ENCODE measurements around the gene SDK1. TPM values are rescaled to one million over a fixed set of nuclear protein-coding genes. Genes with fewer than 3 reads are reported as not detected.

SDK1 gene
- total and polyA plus RNA-seq, 2 donors (not counting 3 experiments of a cell fraction or from before 2014, with no cell fraction given), result 1.6 to 3.9 TPM

GRCh38 chr7:4000934-4001333 lies 699.9 kb downstream of the SDK1 start:
- Histone ChIP-seq H3K27me3 (ENCODE audit: control insufficient read depth in 2 of 2, insufficient read depth in 2 of 2, low read length in 2 of 2) (no peaks in the 10 kb centered on the region), H3K79me2 (ENCODE audit: control insufficient read depth, insufficient read depth, low read length) (no peaks in the 10 kb centered on the region), H3K9me1 (replicated peaks; ENCODE audit: control insufficient read depth, extremely low read depth, insufficient read depth, low read length) (no peaks in the 10 kb centered on the region), H3K4me3 (replicated peaks in 1 of 3; ENCODE audit: insufficient read depth in 1 of 3, low read depth in 1 of 3, low read length in 3 of 3) (no peak overlapping the region), H3K4me1 (ENCODE audit: control insufficient read depth, extremely low read depth, insufficient read depth, low read length) (no peaks in the 10 kb centered on the region), H4K20me1 (replicated peaks; ENCODE audit: control insufficient read depth, extremely low read depth, insufficient read depth, low read length) (no peaks in the 10 kb centered on the region), H3K4me2 (ENCODE audit: insufficient read depth, low read length) (no peak overlapping the region), H3K9ac (replicated peaks; ENCODE audit: extremely low read depth, insufficient read depth, low read length) (no peak overlapping the region), H2AFZ (ENCODE audit: low read depth, low read length) (no peak overlapping the region), H3K9me3 (replicated peaks; ENCODE audit: control insufficient read depth, insufficient read depth, low read length) (no peaks in the 10 kb centered on the region), H3K27ac (ENCODE audit: insufficient read depth, low read depth, low read length) (no peak overlapping the region), H3K36me3 (ENCODE audit: control insufficient read depth in 2 of 2, extremely low read depth in 1 of 2, insufficient read depth in 2 of 2, low read length in 2 of 2) (no peaks in the 10 kb centered on the region)
- TF ChIP-seq, protein P1, sequence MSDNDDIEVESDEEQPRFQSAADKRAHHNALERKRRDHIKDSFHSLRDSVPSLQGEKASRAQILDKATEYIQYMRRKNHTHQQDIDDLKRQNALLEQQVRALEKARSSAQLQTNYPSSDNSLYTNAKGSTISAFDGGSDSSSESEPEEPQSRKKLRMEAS (IDR thresholded peaks at IDR 0.05; ENCODE audit: insufficient read depth, insufficient read length), result no peak
- no peak for TF ChIP-seq JUN (IDR thresholded peaks at IDR 0.05; ENCODE audit: borderline replicate concordance, insufficient read depth, insufficient read length, low read depth)
- no peak for TF ChIP-seq POLR2A (IDR thresholded peaks at IDR 0.05; ENCODE audit: low read depth, low read length)
- TF ChIP-seq, protein P2, sequence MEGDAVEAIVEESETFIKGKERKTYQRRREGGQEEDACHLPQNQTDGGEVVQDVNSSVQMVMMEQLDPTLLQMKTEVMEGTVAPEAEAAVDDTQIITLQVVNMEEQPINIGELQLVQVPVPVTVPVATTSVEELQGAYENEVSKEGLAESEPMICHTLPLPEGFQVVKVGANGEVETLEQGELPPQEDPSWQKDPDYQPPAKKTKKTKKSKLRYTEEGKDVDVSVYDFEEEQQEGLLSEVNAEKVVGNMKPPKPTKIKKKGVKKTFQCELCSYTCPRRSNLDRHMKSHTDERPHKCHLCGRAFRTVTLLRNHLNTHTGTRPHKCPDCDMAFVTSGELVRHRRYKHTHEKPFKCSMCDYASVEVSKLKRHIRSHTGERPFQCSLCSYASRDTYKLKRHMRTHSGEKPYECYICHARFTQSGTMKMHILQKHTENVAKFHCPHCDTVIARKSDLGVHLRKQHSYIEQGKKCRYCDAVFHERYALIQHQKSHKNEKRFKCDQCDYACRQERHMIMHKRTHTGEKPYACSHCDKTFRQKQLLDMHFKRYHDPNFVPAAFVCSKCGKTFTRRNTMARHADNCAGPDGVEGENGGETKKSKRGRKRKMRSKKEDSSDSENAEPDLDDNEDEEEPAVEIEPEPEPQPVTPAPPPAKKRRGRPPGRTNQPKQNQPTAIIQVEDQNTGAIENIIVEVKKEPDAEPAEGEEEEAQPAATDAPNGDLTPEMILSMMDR (IDR thresholded peaks at IDR 0.05; ENCODE audit: extremely low read depth in 1 of 2, insufficient read depth in 1 of 2, low read depth in 1 of 2, low read length in 2 of 2), result no peak
- no peak for TF ChIP-seq GATA2 (IDR thresholded peaks at IDR 0.05; ENCODE audit: insufficient read depth, insufficient read length, low read depth, low read length)
- TF ChIP-seq EZH2 (IDR thresholded peaks at IDR 0.05; ENCODE audit: borderline replicate concordance, low read depth, low read length, severe bottlenecking), result no peak
- no peak for TF ChIP-seq MYC (IDR thresholded peaks at IDR 0.05; ENCODE audit: low read depth, low read length)
- no peak for TF ChIP-seq POLR2AphosphoS5 (IDR thresholded peaks at IDR 0.05; ENCODE audit: insufficient read depth, low read depth, low read length)
- no peak for TF ChIP-seq FOS (IDR thresholded peaks at IDR 0.05; ENCODE audit: borderline replicate concordance, insufficient read depth, low read length)
- CTCF ChIA-PET, result interaction anchor here (1.0 to 1.3 kb wide), 2 partner anchors 9 to 16 kb away, joined by 3 to 4 read pairs; no protein-coding TSS in a partner anchor
- FAIRE-seq (no peak), DNase-seq (ENCODE audit: low read depth, low spot score) (no peak)
- POLR2A ChIA-PET, result no interaction called here
- intact Hi-C loops (cut with micrococcal nuclease), result no loop called here
- no TSS peak for BruUV-seq (replicated peaks)
- dilution Hi-C loops (cut with MboI; ENCODE audit: extremely low pct_ligation_motif_present, low sequenced_read_pairs), result no loop called here

All from endothelial cell of umbilical vein (primary cell).